ENCODE measurements around the gene RNF168.
A peak's percentile ranks its signal among the peaks of the same experiment; 100 is the strongest.
"Not testable (repeated sequence)": the region's sequence is repeated elsewhere in the genome, so short reads cannot be mapped to it uniquely, and the experiment has no call there.

RNF168 gene

DNA sequence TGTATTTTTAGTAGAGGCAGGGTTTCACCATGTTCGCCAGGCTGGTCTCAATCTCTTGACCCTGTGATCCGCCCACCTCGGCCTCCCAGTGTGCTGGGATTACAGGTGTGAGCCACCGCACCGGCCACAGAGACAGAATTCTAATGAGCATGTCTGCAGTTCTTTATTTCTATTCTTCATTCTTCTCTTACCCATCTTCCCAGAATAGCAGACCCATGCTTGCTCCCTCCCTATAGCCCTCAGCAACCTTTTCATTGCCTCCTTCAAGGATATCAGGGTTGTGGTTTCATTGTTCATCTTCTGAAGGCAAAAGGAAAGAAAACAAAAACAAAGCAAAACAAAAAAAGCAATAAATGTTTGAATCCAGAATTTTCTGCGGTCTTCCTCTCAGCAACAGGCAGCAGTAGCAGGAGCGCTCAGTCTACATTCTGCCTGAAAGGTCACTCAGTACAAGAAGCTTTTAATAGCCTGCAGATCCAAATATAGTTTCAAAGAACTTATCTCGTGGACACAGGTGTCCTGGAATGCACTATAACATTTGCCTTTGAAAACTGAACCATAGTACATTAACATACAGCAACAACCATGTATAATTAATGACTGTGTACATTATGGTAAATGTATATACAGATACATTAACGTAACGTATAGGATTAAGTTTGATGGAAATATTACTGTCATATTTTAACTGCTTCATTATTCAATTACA, 11.5 kb upstream of the RNF168 start, which contains the start of gene SMCO1:
SMCO1 (minus strand) TSS at position 434 of the 709 bp plus-strand sequence; CDS start at position 297, 137 bp downstream.
- no peak for DNase-seq (ENCODE audit: low read depth)

DNA sequence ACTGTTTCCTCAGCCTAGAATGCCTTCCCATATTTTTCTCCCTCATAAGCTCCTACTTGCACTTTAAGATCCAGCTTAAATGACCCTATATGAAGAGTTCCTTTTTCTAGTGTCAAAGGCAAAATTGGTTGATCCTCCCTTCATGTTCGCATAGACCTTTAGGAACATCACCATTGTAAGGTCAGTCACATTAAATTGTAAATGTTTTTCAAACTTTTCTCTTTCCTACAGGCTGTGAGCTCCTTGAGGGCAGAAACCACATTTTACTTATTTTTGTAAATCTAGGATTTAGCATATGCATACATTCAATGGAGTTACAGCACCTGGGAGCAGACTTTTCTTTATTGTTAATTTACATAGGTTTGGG, 10.8 kb upstream of the RNF168 start:
- DNase-seq (ENCODE audit: low read depth): no peak

DNA sequence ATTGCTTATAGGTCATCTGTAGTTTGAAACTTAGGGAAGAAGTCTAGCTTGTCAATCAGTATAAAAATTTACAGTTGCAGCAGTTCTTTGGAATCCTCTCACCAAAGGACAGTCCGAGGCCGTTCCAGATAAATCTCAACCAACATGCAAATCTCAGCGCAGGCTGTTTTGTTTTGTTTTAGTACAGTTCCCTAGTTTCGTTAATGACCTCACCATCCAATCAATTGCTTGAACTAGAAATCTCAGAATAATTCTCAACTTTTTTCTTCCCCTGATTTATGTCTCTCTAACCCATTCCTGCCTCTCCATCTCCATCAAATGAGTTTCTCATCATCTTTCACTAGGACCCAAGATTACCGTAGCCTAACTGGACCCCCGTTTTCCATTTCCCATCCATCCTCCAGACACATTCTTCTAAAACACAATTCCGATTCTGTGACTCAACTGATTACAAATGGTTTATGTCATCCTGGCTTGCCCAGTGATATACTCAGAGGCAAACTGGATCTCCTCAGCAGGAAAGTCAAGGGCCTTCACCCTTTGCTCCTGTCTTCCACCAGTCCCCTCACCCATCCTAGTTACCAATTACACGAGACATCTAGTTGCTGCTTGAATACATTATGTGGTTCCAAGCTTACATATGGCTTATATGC, 10.3 kb upstream of the RNF168 start:
- DNase-seq (ENCODE audit: low read depth): no peak

DNA sequence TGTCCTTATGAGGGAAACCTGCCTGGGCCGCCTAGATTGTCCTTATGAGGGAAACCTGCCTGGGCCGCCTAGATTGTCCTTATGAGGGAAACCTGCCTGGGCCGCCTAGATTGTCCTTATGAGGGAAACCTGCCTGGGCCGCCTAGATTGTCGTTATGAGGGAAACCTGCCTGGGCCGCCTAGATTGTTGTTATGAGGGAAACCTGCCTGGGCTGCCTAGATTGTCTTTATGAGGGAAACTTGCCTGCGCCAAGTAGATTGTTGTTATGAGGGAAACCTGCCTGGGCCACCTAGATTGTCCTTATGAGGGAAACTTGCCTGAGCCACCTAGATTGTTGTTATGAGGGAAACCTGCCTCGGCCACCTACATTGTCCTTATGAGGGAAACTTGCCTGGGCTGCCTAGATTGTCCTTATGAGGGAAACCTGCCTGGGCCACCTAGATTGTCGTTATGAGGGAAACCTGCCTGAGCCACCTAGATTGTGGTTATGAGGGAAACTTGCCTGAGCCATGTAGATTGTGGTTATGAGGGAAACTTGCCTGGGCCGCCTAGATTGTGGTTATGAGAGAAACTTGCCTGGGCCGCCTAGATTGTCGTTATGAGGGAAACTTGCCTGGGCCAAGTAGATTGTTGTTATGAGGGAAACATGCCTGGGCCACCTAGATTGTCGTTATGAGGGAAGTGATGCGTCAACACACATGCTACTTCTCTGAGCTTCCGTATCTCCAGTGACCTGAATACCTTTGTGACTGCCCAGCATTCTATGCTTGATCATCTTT, 8.3 kb upstream of the RNF168 start:
- not testable (repeated sequence) for DNase-seq (ENCODE audit: low read depth)

DNA sequence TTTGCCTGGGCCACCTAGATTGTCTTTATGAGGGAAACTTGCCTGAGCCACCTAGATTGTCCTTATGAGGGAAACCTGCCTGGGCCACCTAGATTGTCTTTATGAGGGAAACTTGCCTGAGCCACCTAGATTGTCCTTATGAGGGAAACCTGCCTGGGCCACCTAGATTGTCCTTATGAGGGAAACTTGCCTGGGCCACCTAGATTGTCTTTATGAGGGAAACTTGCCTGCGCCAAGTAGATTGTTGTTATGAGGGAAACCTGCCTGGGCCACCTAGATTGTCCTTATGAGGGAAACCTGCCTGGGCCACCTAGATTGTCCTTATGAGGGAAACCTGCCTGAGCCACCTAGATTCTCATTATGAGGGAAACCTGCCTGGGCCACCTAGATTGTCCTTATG, 7.5 kb upstream of the RNF168 start:
- not testable (repeated sequence) for DNase-seq (ENCODE audit: low read depth)

DNA sequence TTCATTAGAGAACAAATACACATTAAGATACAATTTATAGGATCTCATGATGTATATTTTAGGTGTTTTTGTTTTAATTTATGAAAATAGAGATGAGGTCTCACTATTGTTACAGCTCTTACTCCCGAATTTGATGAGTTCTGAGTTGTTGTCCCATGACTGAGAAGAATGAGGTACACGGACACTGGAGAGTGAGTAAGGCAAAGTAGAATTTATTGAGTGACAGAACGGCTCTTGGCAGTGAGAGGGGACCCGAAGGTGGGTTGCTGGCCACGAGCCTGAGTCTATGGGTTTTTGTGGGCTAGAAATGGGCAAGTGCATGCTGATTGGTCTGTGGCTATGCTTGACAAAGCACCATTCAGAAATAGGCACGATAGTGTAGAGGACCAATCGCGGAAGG, 3.1 kb upstream of the RNF168 start:
- DNase-seq (ENCODE audit: low read depth): no peak

DNA sequence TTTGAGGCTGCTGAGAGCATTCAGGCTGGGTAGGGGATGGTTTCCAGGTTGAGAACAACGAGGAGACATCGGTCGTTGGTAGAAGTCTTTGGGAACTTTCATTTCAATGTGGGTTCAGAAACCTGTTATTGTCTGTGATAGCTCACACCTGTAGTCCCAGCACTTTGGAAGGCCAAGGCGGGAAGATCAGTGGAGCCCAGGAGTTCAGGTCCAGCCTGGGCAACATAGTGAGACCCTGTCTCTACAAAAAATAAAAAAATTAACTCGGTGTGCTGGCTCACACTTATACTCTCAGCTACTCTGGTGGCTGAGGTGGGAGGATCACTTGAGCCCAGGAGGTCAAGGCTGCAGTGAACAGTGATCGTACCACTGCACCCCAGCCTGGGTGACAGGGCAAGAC, 988 bp upstream of the RNF168 start:
- no peak for DNase-seq (ENCODE audit: low read depth)

DNA sequence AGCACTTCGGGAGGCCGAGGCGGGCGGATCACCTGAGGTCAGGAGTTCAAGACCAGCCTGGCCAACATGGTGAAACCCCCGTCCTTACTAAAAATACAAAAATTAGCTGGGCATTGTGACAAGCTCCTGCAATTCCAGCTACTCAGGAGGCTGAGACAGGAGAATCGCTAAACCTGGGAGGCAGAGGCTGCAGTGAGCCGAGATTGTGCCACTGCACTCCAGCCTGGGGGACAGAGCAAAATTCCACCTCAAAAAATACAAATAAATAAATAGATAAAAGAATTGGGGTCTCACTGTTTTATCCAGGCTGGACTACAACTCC, 470 bp upstream of the RNF168 start:
- not testable (repeated sequence) for DNase-seq (ENCODE audit: low read depth)

DNA sequence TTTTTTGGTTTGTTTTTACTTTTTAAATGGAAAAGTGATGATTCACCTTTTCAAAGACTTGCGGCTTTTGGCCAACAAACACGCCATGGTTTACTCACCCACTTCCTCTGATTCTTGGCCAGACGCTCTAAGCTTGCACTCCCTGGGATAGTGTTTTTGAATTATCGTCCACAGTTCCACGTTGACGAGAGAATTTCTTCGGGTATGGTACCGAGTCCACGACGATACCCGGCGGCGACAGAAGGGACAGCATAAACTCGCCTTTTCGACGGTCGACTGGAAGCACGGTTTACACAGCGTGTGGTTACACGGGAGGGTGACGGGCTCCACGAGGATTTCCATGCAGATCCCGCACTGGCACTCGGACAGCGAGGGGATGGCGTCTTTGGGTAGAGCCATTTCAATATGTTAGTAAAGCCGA, 783 bp downstream of the RNF168 start:
- peak; percentile 22 for DNase-seq (ENCODE audit: low read depth)

DNA sequence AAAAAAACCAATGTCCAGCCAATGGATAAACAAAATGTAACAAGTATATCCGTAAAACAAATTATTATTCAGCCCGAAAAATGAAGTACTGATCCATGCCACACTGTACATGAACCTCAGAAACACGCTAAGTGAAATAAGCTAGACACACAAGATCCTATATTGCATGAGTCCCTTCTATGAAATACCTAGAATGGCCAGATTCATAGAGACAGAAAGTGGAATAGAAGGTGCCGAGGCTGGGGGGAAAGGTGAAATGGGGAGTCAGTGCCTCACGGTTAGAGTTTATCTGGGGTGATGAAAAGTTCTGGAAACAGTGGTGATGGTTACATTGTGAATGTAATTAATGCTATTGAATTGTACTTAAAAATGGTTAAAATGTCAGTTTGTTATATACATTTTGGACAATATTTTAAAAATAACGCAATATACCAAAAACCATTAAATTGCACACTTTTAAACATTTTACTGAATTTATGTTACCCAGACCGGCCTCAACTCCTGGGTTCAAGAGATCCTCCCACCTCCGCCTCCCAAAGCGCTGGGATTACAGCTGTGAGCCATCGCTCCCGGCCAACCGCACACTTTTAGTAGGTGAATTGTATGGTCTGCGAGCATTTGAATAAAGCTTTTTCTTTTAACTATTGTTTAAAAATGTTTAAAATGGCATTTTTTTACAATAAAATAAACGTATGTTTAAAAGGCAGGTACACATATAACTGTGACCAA, 2.1 kb downstream of the RNF168 start:
- no peak for DNase-seq (ENCODE audit: low read depth)

DNA sequence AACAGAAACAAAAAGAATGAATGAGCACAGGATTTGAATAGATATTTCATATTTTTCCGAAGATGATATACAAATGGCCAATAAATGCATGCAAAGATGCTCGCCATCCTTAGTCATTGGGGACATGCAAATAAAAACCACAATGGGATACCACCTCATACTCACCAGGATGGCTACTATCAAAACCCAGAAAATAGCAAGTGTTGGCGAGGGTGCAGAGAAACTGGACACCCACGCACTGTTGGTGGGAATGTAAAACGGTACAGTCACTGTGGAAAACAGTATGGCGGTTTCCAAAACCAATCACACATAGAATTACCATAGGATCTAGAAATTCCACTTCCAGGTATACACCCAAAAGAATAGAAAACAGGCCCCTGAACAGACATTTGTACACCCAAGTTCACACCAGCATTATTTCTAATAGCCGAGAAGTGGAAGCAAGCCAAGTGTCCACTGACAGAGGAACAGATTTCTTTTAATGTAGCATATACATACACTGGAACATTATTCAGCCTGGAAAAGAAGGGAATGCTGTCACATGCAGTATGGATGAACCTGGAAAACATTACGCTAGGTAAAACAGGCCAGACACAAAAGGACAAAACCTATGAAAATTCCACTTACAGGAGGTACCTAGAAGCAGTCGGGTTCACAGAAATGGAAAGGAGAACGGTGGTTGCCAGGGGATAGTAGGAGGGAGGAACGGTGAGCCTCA, 3.6 kb downstream of the RNF168 start:
- no peak for DNase-seq (ENCODE audit: low read depth)

DNA sequence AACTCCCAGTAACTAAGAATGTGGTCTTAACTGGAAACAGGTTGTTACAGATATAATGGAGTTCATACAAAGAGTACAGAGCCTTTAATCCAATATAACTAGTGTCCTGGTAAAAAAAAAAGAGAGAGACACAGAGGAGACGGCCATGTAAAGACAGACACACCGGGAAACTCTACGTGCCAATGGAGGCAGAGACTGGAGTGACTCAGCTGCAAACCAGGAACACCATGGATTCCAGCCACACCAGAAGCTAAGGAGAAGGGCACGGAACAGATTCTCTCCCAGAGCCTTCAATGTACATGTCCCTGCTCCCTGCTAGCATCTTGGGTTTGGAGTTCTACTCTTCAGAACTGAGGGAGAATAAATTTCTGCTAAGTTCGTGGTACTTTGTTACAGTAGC, 4.5 kb downstream of the RNF168 start:
- DNase-seq (ENCODE audit: low read depth): no peak

DNA sequence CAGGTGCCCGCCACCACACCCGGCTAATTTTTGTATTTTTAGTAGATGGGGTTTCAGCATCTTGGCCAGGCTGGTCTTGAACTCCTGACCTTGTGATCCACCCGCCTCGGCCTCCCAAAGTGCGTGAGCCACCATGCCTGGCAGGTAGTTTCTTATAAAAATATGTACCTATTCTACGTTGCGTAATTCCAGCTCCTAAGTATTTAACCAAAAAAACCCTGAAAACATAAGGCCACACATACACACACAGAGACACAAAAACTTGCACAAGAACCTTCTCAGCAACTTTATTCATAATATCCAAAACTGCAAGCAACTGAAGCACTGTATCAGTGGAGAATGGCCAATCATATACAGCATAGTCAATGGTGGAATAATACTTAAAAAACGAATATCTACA, 5.3 kb downstream of the RNF168 start:
- DNase-seq (ENCODE audit: low read depth): no peak

DNA sequence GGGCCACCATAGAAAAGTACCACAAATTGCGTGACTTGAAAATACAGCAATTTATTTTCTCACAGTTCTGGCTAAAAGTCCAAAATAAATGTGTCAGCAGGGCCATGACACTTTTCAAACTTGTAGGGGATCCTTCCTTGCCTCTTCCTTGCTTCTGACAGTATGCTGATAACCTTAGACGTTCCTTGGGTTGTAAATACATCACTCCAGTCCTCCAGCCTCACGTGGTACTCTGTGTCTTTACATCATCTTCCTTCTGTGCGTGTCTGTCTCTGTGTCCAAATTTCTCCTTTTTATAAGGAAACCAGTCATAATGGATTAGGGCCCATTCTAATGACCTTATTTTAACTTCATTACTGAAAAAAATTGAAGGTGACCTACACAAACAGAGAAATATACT, 7.4 kb downstream of the RNF168 start:
- DNase-seq (ENCODE audit: low read depth): no peak

DNA sequence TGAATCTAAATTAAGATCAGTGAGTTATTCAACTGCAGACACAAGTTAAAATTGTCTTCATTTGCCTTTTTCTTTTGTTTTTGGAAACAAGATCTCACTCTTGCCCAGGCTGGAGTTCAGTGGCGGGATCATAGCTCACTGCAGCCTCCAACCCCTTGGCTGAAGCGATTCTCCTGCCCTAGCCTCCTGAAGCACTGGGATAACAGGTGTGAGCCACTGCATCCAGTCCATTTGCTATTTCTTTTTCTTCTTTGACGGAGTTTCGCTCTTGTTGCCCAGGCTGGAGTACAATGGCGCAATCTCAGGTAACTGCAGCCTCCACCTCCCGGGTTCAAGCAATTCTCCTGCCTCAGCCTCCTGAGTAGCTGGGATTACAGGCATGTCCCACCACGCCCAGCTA, 10.3 kb downstream of the RNF168 start:
- no peak for DNase-seq (ENCODE audit: low read depth)

DNA sequence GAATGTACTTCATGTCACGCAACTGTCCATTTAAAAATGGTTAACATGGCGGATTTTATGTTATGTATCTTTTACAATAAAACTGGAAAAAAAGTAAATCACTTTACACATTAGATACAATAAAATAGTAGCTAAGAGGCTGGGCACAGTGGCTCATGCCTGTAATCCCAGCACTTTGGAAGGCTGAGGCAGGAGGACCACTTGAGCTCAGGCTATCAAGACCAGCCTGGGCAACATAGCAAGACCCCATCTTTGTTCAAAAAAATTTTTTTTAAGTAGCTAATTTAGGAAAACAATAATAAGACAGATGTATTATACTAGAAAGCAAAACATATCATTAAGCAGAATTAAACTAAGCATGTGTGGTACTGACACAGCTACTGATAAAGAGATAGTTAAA, 11.5 kb downstream of the RNF168 start:
- DNase-seq (ENCODE audit: low read depth): no peak

DNA sequence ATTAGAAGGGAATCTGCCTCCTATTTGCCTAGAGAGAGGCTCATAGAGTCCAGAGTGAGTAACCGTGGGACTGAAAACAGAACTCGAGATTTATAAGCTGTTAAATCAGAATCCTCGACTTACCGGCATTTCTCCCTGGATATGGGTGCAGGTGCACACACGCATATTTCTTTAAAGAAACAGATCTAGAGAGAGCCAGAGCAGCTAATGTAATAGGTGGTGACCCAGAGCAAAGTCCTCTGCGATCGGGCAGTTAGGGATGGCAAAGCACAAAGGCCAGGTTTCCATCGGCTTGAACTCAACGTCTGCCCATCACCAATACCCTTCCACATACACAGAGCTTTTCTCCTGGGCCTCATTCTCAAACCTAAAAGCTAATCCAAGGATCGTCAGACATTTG, 13.8 kb downstream of the RNF168 start:
- DNase-seq (ENCODE audit: low read depth): no peak

DNA sequence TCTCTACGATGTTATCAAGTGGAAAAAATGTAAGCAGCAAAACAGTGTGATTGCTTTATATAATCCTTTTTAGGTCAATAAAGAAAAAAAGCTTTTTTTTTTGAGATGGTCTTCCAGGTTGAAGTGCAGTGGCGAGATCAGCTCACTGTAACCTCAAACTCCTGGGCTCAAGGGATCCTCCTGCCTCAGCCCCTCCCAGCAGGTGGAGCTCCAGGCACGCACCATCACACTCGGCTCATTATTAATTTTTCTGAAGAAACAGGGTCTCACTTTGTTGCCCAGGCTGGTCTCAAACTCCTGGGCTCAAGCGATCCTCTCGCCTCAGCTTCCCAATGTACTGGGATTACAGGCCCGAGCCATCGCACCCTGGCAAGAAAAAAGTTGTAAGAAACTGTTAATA, 17.3 kb downstream of the RNF168 start:
- no peak for DNase-seq (ENCODE audit: low read depth)

DNA sequence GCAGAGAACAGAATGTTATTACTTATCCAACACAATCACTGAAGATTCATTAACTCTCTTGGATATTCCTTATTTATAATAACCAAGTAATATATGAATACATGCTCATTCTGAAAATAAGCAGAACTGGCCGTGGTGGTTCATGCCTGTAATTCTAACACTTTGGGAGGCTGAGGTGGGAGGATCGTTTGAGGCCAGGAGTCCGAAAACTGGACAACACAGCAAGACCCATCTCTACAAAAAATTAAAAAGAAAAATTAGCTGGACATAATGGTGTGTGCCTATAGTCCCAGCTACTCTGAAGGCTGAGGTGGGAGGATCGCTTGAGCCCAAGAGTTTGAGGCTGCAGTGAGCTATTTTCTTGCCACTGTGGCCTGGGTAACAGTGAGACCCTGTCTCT, 25.9 kb downstream of the RNF168 start:
- DNase-seq (ENCODE audit: low read depth): no peak

DNA sequence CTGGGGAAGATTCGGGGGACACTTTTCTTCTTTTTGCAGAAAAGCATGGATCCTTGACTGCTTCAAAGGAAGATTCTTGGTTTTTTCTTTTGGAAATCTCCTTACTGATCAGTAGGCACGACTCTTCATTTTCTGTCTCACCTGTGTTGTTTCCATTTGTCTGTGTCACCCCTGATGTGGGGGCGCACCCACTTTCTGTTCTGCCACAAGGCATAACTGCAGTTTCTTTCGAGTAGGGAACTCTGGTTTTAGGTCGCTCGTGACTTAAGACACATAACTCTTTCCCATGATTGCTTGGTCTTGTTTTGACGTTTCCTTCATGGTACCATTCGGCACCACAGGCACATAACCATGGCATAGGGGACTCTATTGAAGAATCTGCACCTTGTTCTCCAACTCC, 31.3 kb downstream of the RNF168 start:
- no peak for DNase-seq (ENCODE audit: low read depth)

DNA sequence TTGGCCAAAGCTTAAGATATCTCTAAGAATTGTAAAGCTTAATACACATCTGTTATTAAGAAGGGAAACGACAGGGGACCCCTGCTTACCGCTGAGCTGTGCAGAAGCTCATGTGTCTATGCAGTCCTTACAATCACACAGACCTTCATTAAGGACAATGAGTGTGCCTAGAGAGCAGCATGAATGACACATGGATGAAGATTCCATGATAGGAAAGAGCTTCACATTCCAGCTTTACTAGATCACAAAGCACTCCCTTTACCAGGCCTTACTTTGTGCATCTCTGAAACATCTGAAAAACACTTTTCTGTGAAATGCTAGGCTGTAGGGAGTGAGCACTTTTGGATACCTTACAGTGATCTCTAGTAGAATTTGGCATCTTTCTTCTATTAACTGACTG, 32.0 kb downstream of the RNF168 start:
- no peak for DNase-seq (ENCODE audit: low read depth)

DNA sequence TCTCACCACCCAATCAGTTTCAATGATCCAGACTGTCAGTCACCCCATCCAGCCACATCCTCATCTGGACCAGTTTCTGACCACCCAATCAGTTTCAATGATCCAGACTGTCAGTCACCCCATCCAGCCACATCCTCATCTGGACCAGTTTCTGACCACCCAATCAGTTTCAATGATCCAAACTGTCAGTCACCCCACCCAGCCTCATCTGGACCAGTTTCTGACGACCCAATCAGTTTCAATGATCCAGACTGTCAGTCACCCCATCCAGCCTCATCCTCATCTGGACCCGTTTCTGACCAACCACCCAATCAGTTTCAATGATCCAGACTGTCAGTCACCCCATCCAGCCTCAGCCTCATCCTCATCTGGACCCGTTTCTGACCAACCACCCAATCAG, 33.4 kb downstream of the RNF168 start:
- not testable (repeated sequence) for DNase-seq (ENCODE audit: low read depth)
